ENCODE data around the gene SMU1.
A peak's percentile ranks its signal among the peaks of the same experiment; 100 is the strongest.

Gene SMU1

DNA sequence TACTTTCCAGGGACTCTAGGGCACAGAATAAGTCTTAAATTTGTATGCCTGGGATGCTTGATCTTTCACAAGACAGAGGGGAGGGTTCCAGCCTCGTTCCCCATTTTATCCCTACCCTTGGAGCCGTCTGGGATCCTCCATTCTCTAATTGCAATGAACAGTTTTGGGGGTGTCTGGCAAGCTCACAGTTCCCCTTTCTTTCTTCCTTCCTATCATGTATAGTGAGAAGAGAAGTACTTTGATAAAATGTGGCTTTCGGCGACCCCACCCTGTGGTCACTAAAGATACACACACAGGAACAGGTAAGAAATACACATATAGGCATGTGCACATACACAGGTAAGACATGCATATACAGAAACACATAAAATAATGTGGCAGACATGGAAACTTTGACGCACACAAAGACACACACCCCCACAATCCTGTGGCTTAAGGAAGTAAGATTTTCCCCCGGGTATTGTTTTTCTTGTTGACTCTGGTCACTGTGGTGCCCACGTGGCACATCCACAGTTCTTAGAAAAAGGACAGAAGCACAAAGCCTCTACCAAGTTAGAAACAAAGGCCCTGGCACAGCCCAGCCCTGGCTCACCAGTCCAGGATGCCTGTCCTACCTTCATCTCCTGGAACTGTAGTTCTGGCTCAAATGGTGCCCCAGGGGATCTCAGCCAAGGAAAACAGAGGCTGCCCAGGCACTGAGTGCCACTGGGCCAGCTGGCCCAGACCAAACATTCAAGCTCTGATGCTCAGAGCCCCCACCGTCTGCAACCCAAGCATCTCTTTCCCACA, 6.3 kb upstream of the SMU1 start:
- no peak for DNase-seq
- Histone ChIP-seq H3K4me3 (ENCODE audit: insufficient read depth, low read depth, low read length, poor library complexity, severe bottlenecking) (peak overlapping the region; percentile 12), H3K4me1 (ENCODE audit: control insufficient read depth, insufficient read depth, low read length, poor library complexity, severe bottlenecking) (peaks cover 22% of the 10 kb centered on the region), H3K27me3 (replicated peaks; ENCODE audit: control insufficient read depth, insufficient read depth, low read length, poor library complexity, severe bottlenecking) (no peaks in the 10 kb centered on the region), H3K9me3 (ENCODE audit: control insufficient read depth, low read length) (no peaks in the 10 kb centered on the region), H3K27ac (ENCODE audit: insufficient read depth, low read length, poor library complexity, severe bottlenecking) (no peak overlapping the region), H3K36me3 (ENCODE audit: control insufficient read depth, insufficient read depth, low read length) (no peaks in the 10 kb centered on the region)

DNA sequence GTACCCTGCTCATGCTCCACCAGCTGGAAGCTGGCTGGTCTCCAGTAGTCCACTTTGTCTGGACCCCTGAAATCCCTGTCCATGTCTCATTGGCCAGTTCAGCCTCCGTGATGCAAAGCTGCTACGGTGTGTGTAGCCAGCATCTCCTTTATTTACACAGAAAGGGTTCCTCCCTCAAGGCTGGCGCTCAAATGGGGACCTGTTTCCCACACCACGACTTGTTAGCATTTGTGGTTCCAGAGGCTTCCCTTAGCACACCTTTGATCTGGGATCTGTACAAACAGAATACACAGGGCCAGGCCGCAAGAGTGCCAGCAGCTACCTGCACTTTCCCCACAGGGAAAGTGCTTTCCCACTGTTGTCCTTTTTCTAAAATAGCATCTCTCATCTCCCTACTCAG, 5.7 kb upstream of the SMU1 start:
- Histone ChIP-seq H3K9me3 (ENCODE audit: control insufficient read depth, low read length) (no peaks in the 10 kb centered on the region), H3K4me1 (ENCODE audit: control insufficient read depth, insufficient read depth, low read length, poor library complexity, severe bottlenecking) (peaks cover 22% of the 10 kb centered on the region), H3K4me3 (ENCODE audit: insufficient read depth, low read depth, low read length, poor library complexity, severe bottlenecking) (peak overlapping the region; percentile 12), H3K27me3 (replicated peaks; ENCODE audit: control insufficient read depth, insufficient read depth, low read length, poor library complexity, severe bottlenecking) (no peaks in the 10 kb centered on the region), H3K36me3 (ENCODE audit: control insufficient read depth, insufficient read depth, low read length) (no peaks in the 10 kb centered on the region), H3K27ac (ENCODE audit: insufficient read depth, low read length, poor library complexity, severe bottlenecking) (no peak overlapping the region)
- DNase-seq: no peak

DNA sequence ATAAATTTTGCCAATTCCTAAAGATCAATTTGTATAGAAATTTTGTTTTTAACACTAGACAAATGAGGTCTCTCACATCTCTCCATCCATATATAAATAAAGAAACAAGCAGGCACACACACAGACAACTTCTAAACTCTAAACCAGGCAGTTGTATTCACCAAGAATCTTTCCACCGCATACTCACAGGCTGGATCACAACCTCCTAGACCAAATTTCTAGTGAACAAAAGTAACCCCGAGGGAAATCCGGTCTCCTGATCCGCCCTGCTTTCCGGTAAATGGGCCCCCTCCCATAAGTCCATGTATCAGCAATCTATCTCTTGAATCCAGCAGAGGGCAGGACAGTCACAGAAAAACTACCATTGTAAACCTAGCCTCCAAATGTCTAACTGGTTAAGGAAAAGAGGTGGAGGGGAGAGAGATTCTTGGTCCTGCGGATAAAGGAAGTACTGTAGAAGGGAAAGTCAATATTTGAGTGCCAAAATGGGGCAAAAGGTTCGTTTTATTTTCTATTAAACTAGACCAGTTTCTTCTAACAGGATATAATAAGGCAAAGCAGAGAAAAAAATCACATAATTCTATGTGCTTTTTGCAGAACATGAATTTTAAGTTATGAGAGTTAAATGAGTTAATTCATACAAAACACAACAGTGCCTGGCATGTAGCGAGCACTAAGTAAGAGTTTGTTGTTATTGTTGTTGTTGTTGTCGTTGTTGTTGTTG, 4.8 kb upstream of the SMU1 start:
- H3K27ac ChIP-seq (ENCODE audit: insufficient read depth, low read length, poor library complexity, severe bottlenecking): peak overlapping the region; percentile 33
- no peak overlapping the region for H3K4me3 ChIP-seq (ENCODE audit: insufficient read depth, low read depth, low read length, poor library complexity, severe bottlenecking)
- no peaks in the 10 kb centered on the region for H3K36me3 ChIP-seq (ENCODE audit: control insufficient read depth, insufficient read depth, low read length)
- no peaks in the 10 kb centered on the region for H3K27me3 ChIP-seq (replicated peaks; ENCODE audit: control insufficient read depth, insufficient read depth, low read length, poor library complexity, severe bottlenecking)
- no peaks in the 10 kb centered on the region for H3K9me3 ChIP-seq (ENCODE audit: control insufficient read depth, low read length)
- DNase-seq: peak; percentile 36 to 54 (median 41)
- H3K4me1 ChIP-seq (ENCODE audit: control insufficient read depth, insufficient read depth, low read length, poor library complexity, severe bottlenecking): peaks cover 25% of the 10 kb centered on the region

DNA sequence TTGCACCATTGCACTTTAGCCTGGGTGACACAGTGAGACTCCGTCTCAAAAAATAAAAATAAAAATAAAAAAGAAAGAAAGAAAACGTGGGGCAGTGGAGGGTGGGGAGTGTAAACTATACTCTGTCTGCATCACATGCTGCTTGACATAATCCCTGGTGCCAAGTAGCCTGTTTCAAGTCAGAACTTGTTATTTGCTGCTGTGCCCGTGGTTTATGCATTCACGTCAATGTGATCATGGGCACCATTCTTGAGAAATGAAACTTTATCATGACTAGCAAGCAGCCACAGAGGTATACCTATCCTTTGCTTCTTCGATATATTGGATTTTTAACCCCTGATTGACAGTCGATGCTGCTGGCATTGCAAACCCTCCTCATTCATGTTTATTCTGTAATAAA, 4.1 kb upstream of the SMU1 start:
- Histone ChIP-seq H3K36me3 (ENCODE audit: control insufficient read depth, insufficient read depth, low read length) (no peaks in the 10 kb centered on the region), H3K9me3 (ENCODE audit: control insufficient read depth, low read length) (no peaks in the 10 kb centered on the region), H3K27ac (ENCODE audit: insufficient read depth, low read length, poor library complexity, severe bottlenecking) (peak overlapping the region; percentile 33), H3K27me3 (replicated peaks; ENCODE audit: control insufficient read depth, insufficient read depth, low read length, poor library complexity, severe bottlenecking) (no peaks in the 10 kb centered on the region), H3K4me1 (ENCODE audit: control insufficient read depth, insufficient read depth, low read length, poor library complexity, severe bottlenecking) (peaks cover 32% of the 10 kb centered on the region), H3K4me3 (ENCODE audit: insufficient read depth, low read depth, low read length, poor library complexity, severe bottlenecking) (no peak overlapping the region)
- DNase-seq: no peak

DNA sequence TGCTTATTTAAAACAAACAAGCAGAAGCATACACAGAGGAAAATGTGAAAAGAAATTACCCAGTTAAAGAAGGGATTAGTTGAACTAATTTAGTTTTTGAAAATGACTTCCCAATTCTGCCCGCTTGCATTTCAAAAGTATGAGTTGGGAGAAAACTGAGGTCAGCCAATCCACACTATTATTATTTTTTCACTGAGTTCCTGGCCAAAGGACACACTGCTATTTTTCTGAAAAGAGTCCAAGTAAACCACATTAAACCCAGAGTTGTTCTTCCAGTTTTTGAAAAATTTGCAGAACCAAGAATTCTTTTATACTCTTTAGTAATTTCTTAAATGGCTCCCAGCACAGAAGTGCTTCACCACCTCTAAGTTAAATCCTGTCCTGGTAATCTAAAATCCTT, 7.5 kb downstream of the SMU1 start:
- Histone ChIP-seq H3K9me3 (ENCODE audit: control insufficient read depth, low read length) (no peaks in the 10 kb centered on the region), H3K27ac (ENCODE audit: insufficient read depth, low read length, poor library complexity, severe bottlenecking) (no peak overlapping the region), H3K27me3 (replicated peaks; ENCODE audit: control insufficient read depth, insufficient read depth, low read length, poor library complexity, severe bottlenecking) (no peaks in the 10 kb centered on the region), H3K36me3 (ENCODE audit: control insufficient read depth, insufficient read depth, low read length) (peaks cover 78% of the 10 kb centered on the region), H3K4me3 (ENCODE audit: insufficient read depth, low read depth, low read length, poor library complexity, severe bottlenecking) (no peak overlapping the region), H3K4me1 (ENCODE audit: control insufficient read depth, insufficient read depth, low read length, poor library complexity, severe bottlenecking) (no peaks in the 10 kb centered on the region)
- no peak for DNase-seq

DNA sequence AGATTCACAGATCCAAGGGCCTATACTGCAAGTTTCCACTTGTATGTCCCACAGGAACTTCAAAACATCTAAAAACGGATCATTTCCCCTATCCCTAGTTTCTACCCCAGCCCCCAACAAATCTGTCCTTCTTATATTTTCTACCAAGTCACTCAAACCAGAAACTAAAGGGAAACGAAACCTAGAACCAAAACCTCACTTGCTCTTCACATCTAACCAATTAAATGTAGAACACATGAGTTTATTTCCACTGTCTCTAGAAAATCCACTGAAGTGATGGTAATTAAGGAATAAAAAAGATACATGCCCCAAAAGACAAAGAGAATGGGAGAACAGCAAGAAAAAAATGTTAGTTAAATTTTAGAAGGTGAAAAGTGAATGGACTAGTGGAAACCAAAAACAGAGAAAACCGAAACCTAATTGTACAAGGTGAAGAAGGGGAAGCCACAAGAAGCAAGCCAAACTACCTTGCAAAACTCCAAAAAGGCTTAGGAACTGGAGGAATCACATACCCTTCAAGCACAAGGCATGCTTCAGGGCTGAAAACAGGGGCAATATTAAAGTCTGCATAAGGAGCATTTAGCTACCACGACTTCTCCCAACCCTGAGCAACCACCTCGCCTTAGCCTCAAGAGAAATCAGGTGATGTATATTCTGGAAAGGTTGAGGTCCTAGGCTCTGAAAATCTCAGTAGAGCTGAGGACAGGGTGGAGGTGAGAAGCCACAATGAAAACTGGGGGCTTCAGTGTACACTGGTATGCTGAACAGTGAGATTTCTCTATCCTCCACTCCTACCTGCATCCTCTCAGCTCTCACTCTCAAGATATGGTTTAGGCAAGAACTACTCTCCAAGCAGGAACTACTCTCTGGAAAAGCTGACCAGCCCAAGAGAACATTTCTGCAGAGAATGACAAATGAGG, 11.1 kb downstream of the SMU1 start:
- peaks cover 72% of the 10 kb centered on the region for H3K36me3 ChIP-seq (ENCODE audit: control insufficient read depth, insufficient read depth, low read length)
- H3K4me3 ChIP-seq (ENCODE audit: insufficient read depth, low read depth, low read length, poor library complexity, severe bottlenecking): no peak overlapping the region
- H3K4me1 ChIP-seq (ENCODE audit: control insufficient read depth, insufficient read depth, low read length, poor library complexity, severe bottlenecking): no peaks in the 10 kb centered on the region
- no peaks in the 10 kb centered on the region for H3K27me3 ChIP-seq (replicated peaks; ENCODE audit: control insufficient read depth, insufficient read depth, low read length, poor library complexity, severe bottlenecking)
- no peak overlapping the region for H3K27ac ChIP-seq (ENCODE audit: insufficient read depth, low read length, poor library complexity, severe bottlenecking)
- no peak for DNase-seq
- no peaks in the 10 kb centered on the region for H3K9me3 ChIP-seq (ENCODE audit: control insufficient read depth, low read length)

DNA sequence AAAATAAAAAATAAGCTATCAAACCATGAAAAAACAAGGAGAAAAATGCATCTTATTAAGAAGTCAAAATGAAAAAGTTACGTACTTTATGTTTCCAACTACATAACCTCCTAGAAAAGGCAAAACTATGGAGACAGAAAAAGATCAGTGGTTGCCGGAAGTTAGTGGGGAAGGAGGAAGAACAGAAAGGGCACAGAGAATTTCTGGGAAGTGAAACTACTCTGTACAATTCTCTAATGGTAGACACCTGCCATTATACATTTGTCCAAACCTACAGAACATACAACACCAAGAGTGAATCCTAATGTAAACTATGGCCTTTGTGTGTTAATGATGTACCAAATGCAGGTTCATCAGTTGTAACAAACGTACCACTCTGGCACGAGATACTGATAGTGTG, 25.3 kb downstream of the SMU1 start:
- Histone ChIP-seq H3K36me3 (ENCODE audit: control insufficient read depth, insufficient read depth, low read length) (peaks cover 70% of the 10 kb centered on the region), H3K4me1 (ENCODE audit: control insufficient read depth, insufficient read depth, low read length, poor library complexity, severe bottlenecking) (no peaks in the 10 kb centered on the region), H3K9me3 (ENCODE audit: control insufficient read depth, low read length) (no peaks in the 10 kb centered on the region), H3K27me3 (replicated peaks; ENCODE audit: control insufficient read depth, insufficient read depth, low read length, poor library complexity, severe bottlenecking) (no peaks in the 10 kb centered on the region), H3K4me3 (ENCODE audit: insufficient read depth, low read depth, low read length, poor library complexity, severe bottlenecking) (no peak overlapping the region), H3K27ac (ENCODE audit: insufficient read depth, low read length, poor library complexity, severe bottlenecking) (no peak overlapping the region)
- no peak for DNase-seq

DNA sequence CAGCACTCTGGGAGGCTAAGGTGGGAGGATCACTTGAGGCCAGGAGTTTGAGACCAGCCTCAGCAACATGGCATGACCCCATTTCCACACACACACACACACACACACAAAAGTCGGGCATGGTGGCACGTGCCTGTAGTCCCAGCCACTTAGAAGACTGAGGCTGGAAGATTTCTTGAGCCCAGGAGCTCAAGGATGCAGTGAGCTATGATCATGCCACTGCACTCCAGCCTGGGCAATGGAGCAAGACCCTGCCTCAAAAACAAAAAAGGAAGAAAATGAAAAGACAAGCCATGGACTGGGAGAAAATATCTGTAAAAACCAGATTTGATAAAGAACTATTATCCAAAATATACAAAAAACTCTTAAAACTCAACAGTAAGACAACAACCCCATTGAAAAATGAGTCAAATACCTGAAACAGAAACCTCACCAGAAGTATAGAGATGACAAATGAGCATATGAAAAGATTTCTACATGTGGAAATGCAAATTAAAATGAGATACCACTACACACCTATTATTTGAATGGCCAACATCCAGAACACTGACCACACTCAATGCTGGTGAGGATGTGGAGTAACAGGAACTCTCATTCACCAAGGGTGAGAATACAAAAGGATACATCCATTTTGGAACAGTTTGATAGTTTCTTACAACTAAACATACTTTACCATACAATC, 26.7 kb downstream of the SMU1 start:
- DNase-seq: no peak
- Histone ChIP-seq H3K27ac (ENCODE audit: insufficient read depth, low read length, poor library complexity, severe bottlenecking) (no peak overlapping the region), H3K9me3 (ENCODE audit: control insufficient read depth, low read length) (no peaks in the 10 kb centered on the region), H3K27me3 (replicated peaks; ENCODE audit: control insufficient read depth, insufficient read depth, low read length, poor library complexity, severe bottlenecking) (no peaks in the 10 kb centered on the region), H3K4me1 (ENCODE audit: control insufficient read depth, insufficient read depth, low read length, poor library complexity, severe bottlenecking) (no peaks in the 10 kb centered on the region), H3K36me3 (ENCODE audit: control insufficient read depth, insufficient read depth, low read length) (peaks cover 61% of the 10 kb centered on the region), H3K4me3 (ENCODE audit: insufficient read depth, low read depth, low read length, poor library complexity, severe bottlenecking) (no peak overlapping the region)

DNA sequence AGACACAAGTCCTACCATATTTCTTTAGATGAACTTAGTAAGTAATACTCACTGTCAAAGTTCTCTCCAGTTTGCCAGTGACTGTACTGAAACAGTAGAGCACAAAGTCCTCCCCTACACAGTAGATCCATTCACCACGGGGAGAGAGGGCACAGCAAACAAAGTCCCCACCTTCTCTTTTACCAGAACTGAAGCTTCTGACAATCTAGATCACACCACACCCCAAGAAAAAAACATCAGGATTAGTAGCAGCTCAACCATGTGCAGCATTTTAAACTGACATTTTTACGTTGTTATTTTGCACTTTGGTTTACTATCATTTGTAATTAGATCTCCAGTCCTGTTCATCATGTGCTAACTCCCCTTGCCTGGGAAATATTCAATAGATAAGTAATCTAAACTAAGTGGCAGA, 28.4 kb downstream of the SMU1 start:
- Histone ChIP-seq H3K36me3 (ENCODE audit: control insufficient read depth, insufficient read depth, low read length) (peaks cover 53% of the 10 kb centered on the region), H3K27ac (ENCODE audit: insufficient read depth, low read length, poor library complexity, severe bottlenecking) (no peak overlapping the region), H3K27me3 (replicated peaks; ENCODE audit: control insufficient read depth, insufficient read depth, low read length, poor library complexity, severe bottlenecking) (no peaks in the 10 kb centered on the region), H3K4me1 (ENCODE audit: control insufficient read depth, insufficient read depth, low read length, poor library complexity, severe bottlenecking) (peaks cover 4% of the 10 kb centered on the region), H3K9me3 (ENCODE audit: control insufficient read depth, low read length) (no peaks in the 10 kb centered on the region), H3K4me3 (ENCODE audit: insufficient read depth, low read depth, low read length, poor library complexity, severe bottlenecking) (no peak overlapping the region)
- DNase-seq: no peak

Data from effector memory CD4-positive, alpha-beta T cell (primary cell).